NCI-H2029 treated with DMSO at 0.1 percent for 48 hours (cell line): ENCODE measurements around the gene SULT1E1.

ENCODE experiments used
- DNase-seq: peaks from one replicate; lab custom pipeline; 2025; lab: John Stamatoyannopoulos, UW

The SULT1E1 gene

DNA sequence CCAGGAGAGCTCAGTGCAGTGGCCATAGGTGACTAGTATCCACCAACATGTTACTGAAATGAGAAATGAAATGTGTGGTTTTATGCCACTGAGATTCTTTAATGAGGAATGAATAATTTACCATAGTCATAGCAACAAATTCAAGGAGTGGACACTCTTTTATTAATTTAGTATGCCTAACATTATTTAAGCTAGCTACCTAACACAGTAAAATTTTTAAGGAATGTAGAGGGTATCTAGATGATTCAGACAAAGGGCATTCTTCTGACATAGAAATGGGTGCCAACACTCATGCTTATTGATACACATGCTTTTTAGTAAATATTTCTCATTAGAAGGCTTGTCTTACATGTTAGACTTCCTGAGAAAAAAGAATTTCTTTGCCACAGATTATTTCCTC lies 66.2 kb downstream of the SULT1E1 start:
- no peak for DNase-seq
